ENCODE measurements around the gene CYP1A2. TPM values are rescaled to one million over a fixed set of nuclear protein-coding genes. Genes with fewer than 3 reads are reported as not detected.
"Not testable (repeated sequence)": the region's sequence is repeated elsewhere in the genome, so short reads cannot be mapped to it uniquely, and the experiment has no call there.

Gene CYP1A2
- total RNA-seq, 2 donors from 2014 or later, result not detected

- no peak for ATAC-seq
- H3K4me1 Mint-ChIP-seq, result peaks cover 75% of the 10 kb centered on the region
- no peaks in the 10 kb centered on the region for H3K27me3 Mint-ChIP-seq
- H3K36me3 Mint-ChIP-seq (ENCODE audit: low read depth), result peaks cover 7% of the 10 kb centered on the region
- peak overlapping the region; percentile 95 for H3K4me3 Mint-ChIP-seq
- no peaks in the 10 kb centered on the region for H3K9me3 ChIP-seq (ENCODE audit: control insufficient read depth, low read length, poor library complexity, severe bottlenecking)
- no peak for DNase-seq
- H3K27ac Mint-ChIP-seq, result peak overlapping the region; percentile 98
Measured at GRCh38 chr15:74784426-74785193, 36.0 kb downstream of the CYP1A2 start.

GRCh38 chr15:74785194-74786032 lies 36.8 kb downstream of the CYP1A2 start:
- peak overlapping the region; percentile 98 for H3K27ac Mint-ChIP-seq
- H3K4me3 Mint-ChIP-seq, result peak overlapping the region; percentile 95
- DNase-seq (no peak), ATAC-seq (no peak)
- peaks cover 68% of the 10 kb centered on the region for H3K4me1 Mint-ChIP-seq
- peaks cover 7% of the 10 kb centered on the region for H3K36me3 Mint-ChIP-seq (ENCODE audit: low read depth)
- no peaks in the 10 kb centered on the region for H3K9me3 ChIP-seq (ENCODE audit: control insufficient read depth, low read length, poor library complexity, severe bottlenecking)
- no peaks in the 10 kb centered on the region for H3K27me3 Mint-ChIP-seq

DNA sequence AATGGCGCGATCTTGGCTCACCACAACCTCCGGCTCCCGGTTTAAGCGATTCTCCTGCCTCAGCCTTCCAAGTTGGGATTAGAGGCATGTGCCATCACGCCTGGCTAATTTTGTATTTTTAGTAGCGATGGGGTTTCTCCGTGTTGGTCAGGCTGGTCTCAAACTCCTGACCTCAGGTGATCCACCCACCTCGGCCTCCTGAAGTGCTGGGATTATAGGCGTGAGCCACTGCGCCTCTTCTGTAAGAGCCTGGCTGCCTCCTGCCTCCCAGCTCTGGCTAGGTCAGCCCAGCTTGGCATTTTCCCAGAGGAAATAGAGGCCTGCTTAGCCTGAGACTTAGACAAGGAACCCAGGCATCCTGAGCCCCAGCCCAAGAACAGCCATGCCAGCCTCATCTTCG lies 37.4 kb downstream of the CYP1A2 start:
- DNase-seq; H3K9me3 ChIP-seq (ENCODE audit: control insufficient read depth, low read length, poor library complexity, severe bottlenecking); H3K36me3 Mint-ChIP-seq (ENCODE audit: low read depth); ATAC-seq; H3K27me3 Mint-ChIP-seq: not testable (repeated sequence)
- Mint-ChIP-seq H3K4me3 (peak overlapping the region; percentile 95), H3K27ac (peak overlapping the region; percentile 98), H3K4me1 (peaks cover 65% of the 10 kb centered on the region)

DNA sequence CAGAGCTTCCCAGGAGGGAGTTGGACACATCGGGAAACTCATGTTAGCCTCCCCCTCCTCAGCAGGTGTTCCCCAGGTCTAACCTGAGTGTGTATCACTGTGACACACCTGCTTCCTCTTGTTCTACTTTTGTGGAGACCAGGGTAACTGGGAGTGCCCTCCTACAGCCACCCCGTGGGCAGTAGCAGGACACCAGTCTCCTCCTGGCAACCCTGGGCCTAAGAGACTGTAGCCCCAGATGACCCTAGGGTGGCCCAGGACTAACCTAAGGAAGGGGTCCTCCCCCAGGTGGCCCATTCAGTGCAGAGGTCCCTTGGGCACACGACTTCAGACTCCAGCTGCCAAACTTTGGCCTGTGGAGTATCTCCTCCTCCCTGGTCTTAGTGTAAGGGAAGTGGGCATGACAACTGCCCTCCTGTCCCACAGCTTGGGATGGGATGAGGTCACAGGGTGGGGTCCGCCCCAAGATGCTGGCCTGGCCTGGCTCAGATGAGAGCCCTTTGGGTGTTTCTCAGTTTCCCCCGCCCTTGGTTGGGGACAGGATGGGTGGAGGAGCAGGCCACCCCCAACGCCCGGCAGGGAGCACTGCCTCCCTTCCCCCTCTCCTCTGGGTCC lies 38.0 kb downstream of the CYP1A2 start:
- ATAC-seq, result no peak
- peaks cover 7% of the 10 kb centered on the region for H3K36me3 Mint-ChIP-seq (ENCODE audit: low read depth)
- H3K27ac Mint-ChIP-seq, result peak overlapping the region; percentile 98
- peaks cover 65% of the 10 kb centered on the region for H3K4me1 Mint-ChIP-seq
- DNase-seq, result no peak
- peak overlapping the region; percentile 95 for H3K4me3 Mint-ChIP-seq
- H3K9me3 ChIP-seq (ENCODE audit: control insufficient read depth, low read length, poor library complexity, severe bottlenecking), result no peaks in the 10 kb centered on the region
- H3K27me3 Mint-ChIP-seq, result no peaks in the 10 kb centered on the region

GRCh38 chr15:74787251-74788041 lies 38.8 kb downstream of the CYP1A2 start:
- H3K4me1 Mint-ChIP-seq, result peaks cover 73% of the 10 kb centered on the region
- H3K9me3 ChIP-seq (ENCODE audit: control insufficient read depth, low read length, poor library complexity, severe bottlenecking), result no peaks in the 10 kb centered on the region
- peak overlapping the region; percentile 95 for H3K4me3 Mint-ChIP-seq
- peaks cover 7% of the 10 kb centered on the region for H3K36me3 Mint-ChIP-seq (ENCODE audit: low read depth)
- H3K27ac Mint-ChIP-seq, result peak overlapping the region; percentile 98
- peak; percentile 80 for ATAC-seq
- peak; percentile 70 to 85 (median 75) for DNase-seq
- no peaks in the 10 kb centered on the region for H3K27me3 Mint-ChIP-seq

GRCh38 chr15:74788042-74788682 lies 39.5 kb downstream of the CYP1A2 start:
- H3K27ac Mint-ChIP-seq, result peak overlapping the region; percentile 98
- DNase-seq, result no peak
- H3K27me3 Mint-ChIP-seq, result no peaks in the 10 kb centered on the region
- ATAC-seq, result no peak
- H3K4me3 Mint-ChIP-seq, result peak overlapping the region; percentile 95
- peaks cover 4% of the 10 kb centered on the region for H3K36me3 Mint-ChIP-seq (ENCODE audit: low read depth)
- H3K4me1 Mint-ChIP-seq, result peaks cover 71% of the 10 kb centered on the region
- no peaks in the 10 kb centered on the region for H3K9me3 ChIP-seq (ENCODE audit: control insufficient read depth, low read length, poor library complexity, severe bottlenecking)

DNA sequence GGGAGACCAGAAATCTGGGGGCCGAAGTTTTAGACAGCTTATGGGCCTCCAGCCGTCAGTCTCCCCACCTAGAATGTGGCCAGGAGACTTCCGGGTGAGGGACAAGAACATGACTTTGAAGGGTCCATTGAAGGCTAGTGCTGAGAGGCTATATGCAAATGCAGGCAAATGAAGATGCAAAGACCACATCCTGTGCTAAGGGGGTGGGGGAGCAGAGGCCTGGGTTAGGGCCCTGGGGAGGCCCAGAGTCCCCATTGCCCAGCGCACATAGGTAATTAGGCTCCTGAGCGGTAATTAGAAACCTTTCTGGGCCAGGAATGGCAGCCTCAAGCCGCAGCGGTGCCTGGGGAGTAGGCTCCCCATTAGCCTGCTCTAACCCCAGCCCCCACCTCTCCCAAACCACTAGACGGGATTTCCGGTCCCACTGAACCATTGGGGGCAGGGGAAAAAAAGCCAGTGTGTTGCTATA lies 40.1 kb downstream of the CYP1A2 start:
- ATAC-seq (peak; percentile 3), DNase-seq (peak in 2 of 3 donors; percentile 47 to 57)
- H3K9me3 ChIP-seq (ENCODE audit: control insufficient read depth, low read length, poor library complexity, severe bottlenecking), result no peaks in the 10 kb centered on the region
- Mint-ChIP-seq H3K4me3 (peak overlapping the region; percentile 95), H3K36me3 (ENCODE audit: low read depth) (peaks cover 4% of the 10 kb centered on the region), H3K4me1 (peaks cover 71% of the 10 kb centered on the region), H3K27me3 (no peaks in the 10 kb centered on the region), H3K27ac (peak overlapping the region; percentile 98)

DNA sequence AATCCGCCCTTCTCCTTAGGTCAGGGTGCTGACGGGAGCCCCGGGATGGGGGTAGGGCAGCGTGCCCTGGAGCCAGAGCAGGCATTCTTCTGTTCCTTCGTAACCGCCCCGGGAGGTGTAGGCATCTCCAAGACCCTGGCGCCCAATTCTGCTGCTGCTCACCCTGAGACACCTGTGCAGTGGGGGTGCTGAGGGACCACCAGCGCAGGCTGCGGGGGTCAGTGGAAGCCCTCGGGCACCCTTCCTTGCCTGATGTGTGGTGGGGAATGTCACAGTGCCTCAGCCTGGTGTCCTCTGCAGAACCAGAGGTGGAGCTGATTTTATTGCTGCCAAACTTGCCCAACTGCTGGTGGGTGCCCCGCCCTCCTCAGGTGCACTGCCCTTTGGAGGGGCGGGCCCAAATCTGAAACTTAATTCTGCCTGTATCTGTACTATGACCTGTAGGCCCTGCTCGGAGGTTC lies 40.6 kb downstream of the CYP1A2 start:
- DNase-seq (no peak), ATAC-seq (no peak)
- Mint-ChIP-seq H3K36me3 (ENCODE audit: low read depth) (peaks cover 4% of the 10 kb centered on the region), H3K27me3 (no peaks in the 10 kb centered on the region), H3K27ac (peak overlapping the region; percentile 98), H3K4me1 (peaks cover 67% of the 10 kb centered on the region), H3K4me3 (peak overlapping the region; percentile 95)
- no peaks in the 10 kb centered on the region for H3K9me3 ChIP-seq (ENCODE audit: control insufficient read depth, low read length, poor library complexity, severe bottlenecking)

- H3K4me3 Mint-ChIP-seq, result peak overlapping the region; percentile 95
- H3K9me3 ChIP-seq (ENCODE audit: control insufficient read depth, low read length, poor library complexity, severe bottlenecking), result no peaks in the 10 kb centered on the region
- H3K4me1 Mint-ChIP-seq, result peaks cover 66% of the 10 kb centered on the region
- DNase-seq (no peak), ATAC-seq (no peak)
- H3K27me3 Mint-ChIP-seq, result no peaks in the 10 kb centered on the region
- peak overlapping the region; percentile 98 for H3K27ac Mint-ChIP-seq
- peaks cover 4% of the 10 kb centered on the region for H3K36me3 Mint-ChIP-seq (ENCODE audit: low read depth)
Measured at GRCh38 chr15:74789741-74790079, 41.1 kb downstream of the CYP1A2 start.

GRCh38 chr15:74790080-74790916 lies 41.7 kb downstream of the CYP1A2 start:
- H3K27me3 Mint-ChIP-seq, result no peaks in the 10 kb centered on the region
- no peak for DNase-seq
- H3K9me3 ChIP-seq (ENCODE audit: control insufficient read depth, low read length, poor library complexity, severe bottlenecking), result no peaks in the 10 kb centered on the region
- peak overlapping the region; percentile 95 for H3K4me3 Mint-ChIP-seq
- peaks cover 64% of the 10 kb centered on the region for H3K4me1 Mint-ChIP-seq
- H3K27ac Mint-ChIP-seq, result peak overlapping the region; percentile 98
- no peak for ATAC-seq
- H3K36me3 Mint-ChIP-seq (ENCODE audit: low read depth), result peaks cover 2% of the 10 kb centered on the region

DNA sequence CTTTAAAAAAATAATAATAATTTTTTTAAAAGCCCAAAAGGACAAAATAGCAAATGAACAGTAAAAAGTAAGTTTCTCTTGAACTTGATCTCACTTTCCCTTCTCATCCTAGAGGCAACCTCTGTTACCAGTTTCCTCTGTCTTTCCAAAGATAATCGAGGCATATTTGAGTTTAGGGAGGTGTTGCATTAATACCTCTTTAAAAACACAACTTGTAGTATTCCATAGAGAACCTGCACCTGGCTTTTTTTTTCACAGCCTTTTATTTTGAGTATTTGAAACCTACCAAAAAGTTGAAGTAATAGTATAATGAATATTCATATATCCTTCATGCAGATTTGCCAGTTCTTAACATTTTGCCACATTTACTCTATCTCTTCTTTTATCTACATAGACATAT lies 42.4 kb downstream of the CYP1A2 start:
- peaks cover 65% of the 10 kb centered on the region for H3K4me1 Mint-ChIP-seq

More for the DNA sequence above, 42.4 kb downstream of the CYP1A2 start:
- ATAC-seq (no peak), DNase-seq (no peak)
- no peaks in the 10 kb centered on the region for H3K27me3 Mint-ChIP-seq
- H3K36me3 Mint-ChIP-seq (ENCODE audit: low read depth), result peaks cover 2% of the 10 kb centered on the region
- H3K9me3 ChIP-seq (ENCODE audit: control insufficient read depth, low read length, poor library complexity, severe bottlenecking), result no peaks in the 10 kb centered on the region
- peak overlapping the region; percentile 95 for H3K4me3 Mint-ChIP-seq
- H3K27ac Mint-ChIP-seq, result peak overlapping the region; percentile 98

Data from T-helper 17 cell (primary cell).